GM18508 (cell line): Measurements from ENCODE around the gene FGF14.
"Not testable (repeated sequence)": the region's sequence is repeated elsewhere in the genome, so short reads cannot be mapped to it uniquely, and the experiment has no call there.

Experiments
- ATAC-seq: cut with Tn5 transposase; IDR thresholded peaks from one replicate; pipeline ENCODE4 v1.9.1; 2021; ENCODE audit warnings: moderate number of reproducible peaks; ENCODE audit not compliant: insufficient read depth, unreplicated experiment

FGF14 gene

DNA sequence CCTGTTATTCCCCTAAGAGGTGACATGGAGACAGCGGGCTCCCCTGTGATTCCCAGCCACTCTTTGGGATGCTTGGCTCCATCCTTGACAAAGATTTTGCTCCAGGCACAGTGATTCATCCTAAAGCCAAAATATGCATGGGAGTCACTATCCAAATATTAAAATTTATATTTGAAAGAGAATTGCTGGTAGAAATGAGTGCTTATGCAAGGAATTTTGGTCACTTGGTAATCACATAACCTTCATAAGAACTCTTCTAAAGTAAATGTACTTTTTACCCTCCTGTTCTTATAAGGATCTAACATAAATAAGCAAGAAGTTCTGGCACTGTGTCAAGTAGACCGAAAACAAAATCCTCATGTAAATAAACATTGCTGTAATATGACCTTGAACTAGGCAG, 563.5 kb downstream of the FGF14 start:
- no peak for ATAC-seq

DNA sequence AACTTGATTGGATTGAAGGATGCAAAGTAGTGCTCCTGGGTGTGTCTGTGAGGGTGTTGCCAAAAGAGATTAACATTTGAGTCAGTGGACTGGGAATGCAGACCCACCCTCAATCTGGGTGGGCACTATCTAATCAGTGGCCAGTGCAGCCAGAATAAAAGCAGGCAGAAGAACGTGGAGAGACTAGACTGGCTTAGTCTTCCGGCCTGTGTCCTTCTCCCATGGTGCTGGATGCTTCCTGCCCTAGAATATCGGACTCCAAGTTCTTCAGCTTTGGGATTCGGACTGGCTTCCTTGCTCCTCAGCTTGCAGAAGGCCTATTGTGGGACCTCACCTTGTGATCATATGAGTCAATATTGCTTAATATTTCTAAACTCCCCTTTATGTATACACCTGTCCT, 564.1 kb downstream of the FGF14 start:
- ATAC-seq: not testable (repeated sequence)

DNA sequence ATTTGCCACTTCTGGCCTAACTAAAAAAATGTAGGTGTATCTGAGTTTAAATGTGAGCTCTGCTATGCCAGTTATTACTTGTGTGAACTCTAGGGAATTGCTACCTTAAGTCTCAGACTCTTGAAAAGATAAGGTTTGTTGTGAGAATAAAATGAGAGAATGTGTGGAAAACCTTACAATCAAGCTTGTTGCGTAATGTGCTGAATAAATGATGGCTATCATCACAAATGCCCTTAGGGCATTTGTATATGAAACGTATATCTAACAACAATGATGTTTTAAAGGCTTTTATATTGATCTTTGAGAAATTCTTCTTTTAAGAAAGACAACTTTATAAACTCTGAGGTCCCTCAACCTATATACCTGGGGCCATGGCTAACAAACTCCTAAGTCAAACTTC, 564.6 kb downstream of the FGF14 start:
- ATAC-seq: no peak

DNA sequence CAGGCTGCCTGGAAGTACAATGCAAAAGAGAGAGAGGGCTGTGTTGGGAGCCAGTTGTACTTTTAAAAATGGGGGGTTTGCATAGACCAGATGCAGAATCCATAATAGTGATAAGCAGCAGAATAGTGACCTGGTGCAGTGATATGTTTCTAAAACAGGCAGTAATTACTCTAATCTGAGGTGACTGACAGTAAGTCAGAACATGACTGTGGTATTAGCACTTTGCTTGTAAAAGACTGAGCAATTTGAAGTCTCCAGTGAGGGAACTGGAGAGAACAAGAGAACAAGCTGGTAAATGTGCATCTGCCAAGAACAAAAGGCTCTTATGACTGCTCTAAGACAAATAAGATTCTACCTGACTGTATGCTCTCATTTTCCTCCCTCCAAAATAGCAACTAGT, 565.9 kb downstream of the FGF14 start:
- ATAC-seq: no peak

DNA sequence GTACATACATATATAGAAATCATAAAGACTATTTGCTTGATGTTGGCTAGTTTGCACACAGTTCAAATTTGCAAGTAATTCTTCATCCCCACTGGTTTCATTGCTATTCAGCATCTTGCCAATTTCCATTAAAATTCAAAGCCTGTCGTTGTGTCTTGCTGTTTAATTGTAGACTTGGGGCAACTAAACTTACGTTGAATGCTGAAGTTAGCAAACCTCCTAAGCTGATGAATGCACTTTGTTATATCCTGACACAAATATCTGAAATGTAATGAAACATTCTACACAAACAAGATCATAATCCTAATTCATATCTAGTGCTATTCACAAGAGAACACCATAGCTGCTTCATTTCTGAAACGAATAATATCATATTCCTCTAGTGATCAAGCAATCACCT, 568.2 kb downstream of the FGF14 start:
- no peak for ATAC-seq

DNA sequence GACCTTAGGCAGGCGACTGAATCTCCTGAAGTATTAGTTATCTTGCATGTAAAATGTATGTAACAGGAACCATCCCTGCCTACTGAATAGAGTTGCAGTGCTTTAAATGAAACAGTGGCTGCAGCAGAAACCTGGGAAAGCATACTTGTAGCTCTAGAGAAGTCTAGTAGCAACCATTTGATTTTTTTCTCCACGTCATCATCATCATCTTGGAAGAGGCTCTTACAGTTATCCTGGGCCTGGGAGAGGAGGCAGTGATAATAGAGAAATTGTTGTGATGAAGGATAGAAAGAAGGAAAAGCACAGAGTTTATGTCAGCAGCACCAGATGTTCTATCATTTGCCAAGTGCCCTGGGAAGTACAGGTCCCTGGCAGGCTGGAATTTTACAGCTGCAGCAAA, 571.8 kb downstream of the FGF14 start:
- ATAC-seq: no peak

DNA sequence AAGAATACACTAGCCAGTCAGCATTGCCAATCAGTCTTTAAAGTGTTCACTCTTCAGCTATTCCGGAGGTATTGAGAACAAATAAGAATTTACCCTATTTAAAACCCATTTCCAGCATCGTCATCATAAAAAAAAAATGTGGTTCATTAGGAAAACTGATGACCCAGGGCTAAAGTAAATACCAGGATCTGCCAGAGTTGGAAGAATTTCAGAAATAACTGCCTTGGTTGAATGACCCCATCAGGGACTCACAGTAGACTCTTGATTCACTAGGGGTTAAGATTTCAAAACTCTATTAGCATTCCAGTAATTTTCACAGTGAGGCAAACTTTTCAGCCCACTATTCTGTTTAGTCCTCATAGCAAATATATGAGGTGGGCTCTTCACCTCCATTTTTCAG, 572.4 kb downstream of the FGF14 start:
- no peak for ATAC-seq

DNA sequence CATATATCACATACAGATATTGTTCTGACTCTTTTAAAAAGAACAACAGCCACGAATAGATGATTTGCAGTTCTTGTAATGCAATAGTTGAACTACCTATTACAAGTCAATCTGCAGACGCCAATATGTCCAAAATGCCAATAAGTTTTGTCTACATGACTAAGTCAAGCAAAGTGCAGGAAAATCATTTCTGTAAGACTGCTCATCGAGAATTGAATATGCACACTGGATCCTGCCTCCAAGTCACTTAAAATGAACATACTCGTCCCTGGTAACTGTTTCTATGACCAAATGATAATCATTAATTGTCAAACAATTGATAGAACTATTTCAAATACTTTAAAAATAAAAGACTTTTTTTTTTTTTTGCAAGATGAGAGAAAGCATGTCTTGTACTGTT, 573.7 kb downstream of the FGF14 start:
- ATAC-seq: no peak

DNA sequence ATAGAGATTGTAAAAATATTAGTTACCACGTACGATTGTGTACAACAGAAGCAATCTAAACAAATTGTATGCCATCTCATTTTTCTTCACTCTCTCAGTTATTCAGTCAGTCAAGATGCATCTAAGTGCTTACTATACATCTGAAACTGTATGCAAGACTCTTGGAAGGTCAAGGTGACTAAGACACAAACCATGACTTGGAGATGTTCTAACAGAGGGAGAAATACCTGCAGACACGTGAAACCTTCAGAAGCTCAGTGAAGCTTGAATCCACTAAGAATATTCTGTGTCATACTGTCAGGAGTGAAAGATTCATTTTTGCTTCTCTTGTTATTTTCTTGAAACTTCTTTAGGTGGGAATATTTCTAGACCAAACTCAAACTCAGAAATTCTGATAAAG, 584.0 kb downstream of the FGF14 start:
- ATAC-seq: no peak

DNA sequence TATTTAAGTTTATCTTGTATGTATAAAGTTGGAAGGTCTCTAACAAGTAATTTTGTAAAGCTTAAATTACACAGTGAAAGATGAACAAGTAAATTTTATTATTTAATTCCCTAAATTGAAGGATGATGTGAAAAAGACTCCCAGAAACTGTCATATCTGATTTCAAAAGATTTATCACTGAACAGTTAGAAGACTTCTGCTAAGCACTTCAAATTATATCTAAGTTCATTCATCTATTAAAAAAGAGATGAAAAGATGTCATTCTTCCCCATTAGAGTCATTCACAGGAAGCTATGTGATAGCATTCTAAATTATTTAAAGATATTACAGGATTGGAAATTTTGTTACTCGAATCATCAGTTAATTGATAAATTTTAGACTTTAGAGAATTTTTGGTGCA, 590.0 kb downstream of the FGF14 start:
- ATAC-seq: no peak

DNA sequence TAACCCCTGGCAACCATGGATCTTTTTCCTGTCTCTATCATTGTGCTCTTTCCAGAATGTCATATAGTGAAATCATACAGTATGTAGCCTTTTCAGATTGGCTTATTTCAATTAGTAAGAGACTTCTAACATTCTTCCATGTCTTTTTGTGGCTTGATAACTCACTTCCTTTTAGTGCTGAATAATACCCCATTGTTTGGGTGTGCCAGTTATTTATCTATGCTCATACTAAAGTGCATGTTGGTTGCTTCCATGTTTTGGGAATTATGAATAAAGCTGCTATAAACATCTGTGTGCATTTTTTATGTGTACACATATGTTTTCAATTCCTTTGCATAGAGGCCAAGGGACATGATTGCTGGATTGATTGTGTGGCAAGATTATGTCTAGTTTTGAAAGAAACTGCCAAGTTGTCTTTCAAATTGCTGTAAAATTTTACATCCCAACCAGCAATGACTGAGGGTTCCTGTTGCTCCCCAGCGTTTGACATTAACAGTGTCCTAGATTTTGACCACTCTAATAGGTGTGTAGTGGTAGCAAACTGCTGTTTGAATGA, 590.5 kb downstream of the FGF14 start:
- ATAC-seq: no peak

DNA sequence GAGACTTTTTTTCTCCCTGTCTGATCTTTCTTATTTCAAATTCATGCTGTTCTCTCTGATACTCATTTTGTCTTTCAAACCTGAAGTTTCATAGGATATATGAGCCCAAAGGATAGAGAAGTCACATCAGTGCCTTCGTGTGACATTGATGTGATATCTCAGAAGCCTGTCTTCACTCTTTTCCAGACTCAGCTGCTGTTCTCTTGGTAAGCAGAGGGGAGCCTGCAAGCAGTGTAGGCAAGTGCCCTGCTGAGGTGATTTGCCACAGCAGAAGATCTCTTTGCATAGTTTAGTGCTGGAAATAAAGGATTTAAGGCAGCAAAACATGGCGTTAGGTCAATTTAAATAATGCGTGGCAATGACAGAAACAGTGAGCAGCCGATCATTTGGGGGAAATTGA, 602.7 kb downstream of the FGF14 start:
- no peak for ATAC-seq

DNA sequence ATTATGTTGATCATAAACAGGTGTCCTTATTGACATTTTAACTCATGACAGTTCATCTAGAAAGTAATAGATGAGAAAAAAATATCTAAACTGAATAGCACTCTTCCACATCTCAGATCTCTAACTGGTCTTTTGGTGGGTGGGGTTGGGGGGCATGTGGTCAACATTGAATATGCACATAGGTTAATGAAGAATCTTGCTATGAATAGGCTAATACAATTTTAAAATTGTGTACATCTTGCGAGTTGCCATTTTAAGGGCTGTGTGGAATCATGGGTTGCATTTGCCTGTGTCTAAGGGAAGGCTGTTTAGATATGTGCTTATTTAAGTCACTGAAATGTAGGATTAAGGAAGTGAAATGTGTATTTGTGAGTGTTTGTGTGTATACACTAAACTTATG, 603.4 kb downstream of the FGF14 start:
- no peak for ATAC-seq

DNA sequence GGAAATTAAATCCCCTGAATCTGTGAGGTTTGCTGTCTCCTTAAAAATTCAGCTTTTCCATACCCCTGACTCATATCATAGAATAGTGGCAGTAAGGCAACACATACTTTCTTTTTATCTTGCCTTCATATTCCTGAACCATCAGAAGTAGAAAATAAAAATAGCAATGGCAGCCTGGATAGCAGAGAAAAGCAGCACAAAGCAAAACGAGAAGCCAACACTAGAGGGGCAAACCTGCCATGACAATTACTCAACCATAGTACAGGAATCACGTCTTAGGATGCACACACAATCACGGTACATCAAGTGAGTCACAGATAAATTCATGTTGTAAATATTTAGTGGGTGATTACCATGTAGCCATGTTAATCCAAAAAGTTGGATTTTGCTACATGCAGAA, 606.4 kb downstream of the FGF14 start:
- ATAC-seq: no peak

DNA sequence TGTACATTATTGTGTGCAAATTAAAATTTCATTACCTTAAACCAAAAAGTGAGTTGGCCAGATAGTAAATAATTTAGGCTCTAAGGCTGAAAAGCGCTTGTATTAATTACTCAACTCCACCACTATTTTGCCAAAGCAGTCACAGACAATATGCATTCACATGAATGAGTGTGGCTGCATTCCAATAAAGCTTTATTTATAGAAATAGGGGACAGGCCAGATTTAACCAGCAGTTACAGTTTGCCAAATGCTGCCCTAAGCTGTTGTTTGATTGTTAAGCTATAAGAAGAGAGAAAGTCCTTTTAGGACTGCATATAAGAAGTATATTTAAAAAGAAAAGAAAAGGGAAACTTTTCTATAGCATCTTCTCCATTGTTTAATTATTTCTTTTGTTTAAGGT, 606.8 kb downstream of the FGF14 start:
- no peak for ATAC-seq

DNA sequence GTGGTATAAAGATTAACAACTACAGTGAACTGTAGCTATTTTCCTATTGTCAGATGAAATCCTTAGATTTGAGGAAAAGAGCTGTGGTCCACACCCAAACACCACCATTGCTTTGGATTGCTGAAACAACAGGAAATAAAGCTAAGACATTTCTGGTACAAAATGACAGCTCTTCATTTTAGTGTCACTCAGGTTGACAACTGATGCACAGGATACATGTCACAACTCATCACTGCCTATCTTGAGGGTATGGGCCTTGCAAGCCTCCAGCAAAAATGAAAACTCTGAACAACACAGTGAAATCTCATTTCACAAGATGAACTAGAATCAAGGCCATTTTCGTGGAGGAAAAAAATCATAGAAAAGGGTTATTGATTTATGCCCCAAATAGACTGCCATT, 609.7 kb downstream of the FGF14 start:
- ATAC-seq: no peak

DNA sequence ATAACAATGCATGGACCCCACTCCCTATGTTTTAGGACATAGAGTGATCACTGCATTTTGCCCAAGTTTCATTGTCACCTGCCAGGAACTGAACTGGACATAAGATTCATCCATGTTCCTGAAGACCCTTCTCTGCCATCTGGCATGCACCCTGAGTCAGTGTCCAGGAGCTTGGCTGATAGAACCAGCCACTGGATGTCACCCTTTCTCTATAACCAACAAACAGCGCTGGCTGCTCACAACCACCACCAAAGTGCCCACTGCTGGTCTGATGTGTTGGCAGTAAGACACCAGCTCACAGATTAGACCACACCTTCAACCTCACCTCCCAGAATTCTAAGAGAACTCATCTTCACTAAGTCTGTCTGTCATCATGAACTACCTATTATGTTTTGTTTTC, 616.0 kb downstream of the FGF14 start:
- ATAC-seq: no peak

DNA sequence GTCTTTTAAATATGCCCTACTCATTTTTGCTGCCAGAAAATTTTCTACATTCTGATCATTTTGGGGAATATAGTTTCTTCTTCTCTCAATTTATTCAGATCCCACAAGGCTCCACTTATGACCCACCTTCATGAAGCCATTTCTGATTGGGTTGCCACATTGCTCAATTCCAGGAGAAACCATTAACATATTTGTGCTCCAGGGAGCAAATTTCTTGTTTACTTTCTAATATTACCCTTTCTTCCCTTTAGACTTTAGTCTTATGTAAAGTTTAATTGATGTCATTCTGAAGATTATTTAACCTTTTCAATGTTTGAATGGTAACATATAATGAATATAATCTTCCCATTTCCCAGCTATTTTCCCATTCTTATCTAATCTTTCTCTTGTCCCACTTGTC, 617.5 kb downstream of the FGF14 start:
- no peak for ATAC-seq

DNA sequence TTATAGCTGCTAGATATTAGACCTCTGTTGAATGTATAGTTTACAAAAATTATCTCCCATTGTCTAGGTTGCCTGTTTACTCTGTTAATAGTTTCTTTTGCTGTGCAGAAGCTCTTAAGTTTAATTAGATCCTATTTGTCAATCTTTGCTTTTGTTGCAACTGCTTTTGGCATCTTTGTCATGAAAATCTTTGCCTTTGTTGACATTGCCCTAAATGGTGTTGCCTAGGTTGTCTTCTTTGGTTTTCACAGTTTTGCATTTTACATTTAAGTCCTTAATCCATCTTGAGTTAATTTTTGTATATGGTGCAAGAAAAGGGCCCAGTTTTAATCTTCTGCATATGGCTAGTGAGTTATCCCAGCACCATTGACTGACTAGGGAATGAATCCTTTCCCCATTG, 618.3 kb downstream of the FGF14 start:
- no peak for ATAC-seq

DNA sequence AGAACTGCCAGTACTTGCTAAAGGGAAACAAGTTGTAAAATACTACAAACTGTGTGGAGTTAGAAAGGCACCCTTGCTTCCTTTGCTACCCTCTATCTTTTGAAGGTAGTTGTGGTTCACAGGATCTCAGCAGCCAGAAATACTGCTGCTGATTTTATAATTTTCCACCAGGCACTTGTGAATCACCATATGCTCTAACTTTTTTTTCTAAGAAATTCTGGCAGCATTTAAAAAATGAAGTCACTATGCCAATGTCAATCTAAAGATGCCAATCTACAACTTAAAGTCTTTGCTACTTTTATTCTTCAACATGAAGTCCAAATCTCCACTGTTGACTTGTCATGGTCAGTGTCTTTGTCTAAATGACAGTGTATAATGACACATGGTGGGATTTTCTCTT, 621.6 kb downstream of the FGF14 start:
- ATAC-seq: no peak

DNA sequence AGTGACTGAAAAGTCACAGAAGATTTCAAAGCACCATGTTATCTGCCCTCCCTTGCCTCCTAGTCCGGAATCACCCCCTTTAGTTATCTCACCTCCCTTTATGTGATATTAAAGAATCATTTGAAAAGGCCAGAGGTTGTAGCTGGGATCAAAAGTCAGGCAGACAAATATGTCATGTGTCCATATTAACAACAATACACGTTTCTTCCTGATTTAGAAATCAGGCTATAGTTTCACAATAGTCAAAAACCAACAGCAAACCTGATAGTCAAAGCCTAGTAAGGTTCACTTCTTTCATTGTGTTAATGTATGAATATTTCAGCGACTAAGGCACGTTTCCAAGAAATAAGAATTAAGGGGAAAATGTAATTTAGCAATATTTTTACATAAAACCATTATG, 622.7 kb downstream of the FGF14 start:
- no peak for ATAC-seq

DNA sequence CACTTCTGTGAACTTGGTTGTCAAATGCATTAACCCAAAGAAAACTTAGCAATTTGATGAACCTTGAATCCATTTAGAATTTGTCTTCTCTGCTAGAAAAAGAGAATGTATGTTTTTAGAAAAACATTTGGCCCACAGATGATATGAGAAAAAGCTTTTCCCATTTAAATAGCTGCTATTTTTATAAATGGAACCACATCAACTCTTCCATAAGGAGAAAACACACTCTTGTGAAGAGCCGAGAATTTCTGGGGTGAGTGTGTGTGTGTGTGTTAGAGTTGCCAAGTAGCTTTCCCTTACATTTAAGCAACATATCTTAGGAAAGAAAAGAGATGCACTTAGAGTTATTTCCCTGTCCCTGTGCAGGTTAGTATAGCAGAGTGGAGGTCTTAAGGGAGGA, 626.6 kb downstream of the FGF14 start:
- no peak for ATAC-seq

DNA sequence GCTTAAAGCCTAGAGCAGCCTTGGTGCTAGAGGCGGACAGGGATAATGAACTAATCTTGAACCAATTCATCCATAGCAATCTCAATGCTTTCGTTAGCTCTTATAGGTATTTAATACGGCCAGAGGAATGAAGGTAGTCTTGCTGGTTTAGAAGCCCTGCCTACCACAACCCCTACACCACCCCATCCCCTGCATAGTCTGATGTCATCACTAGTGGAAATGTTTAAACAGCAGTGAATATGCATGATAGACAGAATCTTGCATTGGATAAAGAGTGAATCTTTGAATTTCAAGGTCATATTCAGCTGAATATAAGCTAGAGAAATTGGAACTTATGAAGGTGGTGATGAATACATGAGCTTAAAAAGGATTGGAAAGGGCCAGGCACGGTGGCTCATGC, 627.5 kb downstream of the FGF14 start:
- no peak for ATAC-seq
